Right atrium auricular region (tissue), 2 donors: Measurements from ENCODE around the gene SLC39A6. TPM values are rescaled to one million over a fixed set of nuclear protein-coding genes. Genes with fewer than 3 reads are reported as not detected.

Experiments
- DNase-seq: peaks from one replicate; pipeline ENCODE4 v3.0.0-alpha.2; 2019; ENCODE audit warnings: low spot score
- H3K27ac ChIP-seq, 2 donors: fragments of 200-600 bp; sonication (generic); 1 replicate in 1 of 2; 2 replicates in 1 of 2; pipeline ENCODE4 v1.5.1; 2016 to 2019
- H3K27me3 ChIP-seq, 2 donors: fragments of 200-600 bp; sonication (generic); one replicate each; pipeline versions ENCODE4 v1.5.1 to v1.6.0; 2017 to 2019
- H3K36me3 ChIP-seq: fragments of 200-600 bp; sonication (generic); one replicate; pipeline ENCODE4 v1.5.1; 2016
- H3K4me1 ChIP-seq, 2 donors: fragments of 200-600 bp; sonication (generic); one replicate each; pipeline versions ENCODE4 v1.5.1 to v1.6.0; 2017 to 2019
- H3K4me3 ChIP-seq, 2 donors: fragments of 200-600 bp; sonication (generic); 1 replicate in 1 of 2; 2 replicates in 1 of 2; pipeline ENCODE4 v1.5.1; 2017 to 2019; ENCODE audit warnings: mild to moderate bottlenecking in 1 of 2, moderate library complexity in 1 of 2
- H3K9me3 ChIP-seq, 2 donors: fragments of 200-600 bp; sonication (generic); one replicate each; pipeline ENCODE4 v1.5.1; 2019
- total RNA-seq, 2 donors: library from RNA; depleted of rRNA; stranded (reverse); fragments of >200 nt; gene quantifications; one replicate each; pipeline ENCODE4 v1.1.0, GENCODE V29; 2016
- TF ChIP-seq, protein P1 (sequence below), 2 donors: fragments of 200-600 bp; sonication (generic); IDR thresholded peaks; one replicate each; pipeline ENCODE4 v1.5.1; 2019; ENCODE audit warnings: antibody characterized with exemption in 2 of 2

Gene SLC39A6, protein sequence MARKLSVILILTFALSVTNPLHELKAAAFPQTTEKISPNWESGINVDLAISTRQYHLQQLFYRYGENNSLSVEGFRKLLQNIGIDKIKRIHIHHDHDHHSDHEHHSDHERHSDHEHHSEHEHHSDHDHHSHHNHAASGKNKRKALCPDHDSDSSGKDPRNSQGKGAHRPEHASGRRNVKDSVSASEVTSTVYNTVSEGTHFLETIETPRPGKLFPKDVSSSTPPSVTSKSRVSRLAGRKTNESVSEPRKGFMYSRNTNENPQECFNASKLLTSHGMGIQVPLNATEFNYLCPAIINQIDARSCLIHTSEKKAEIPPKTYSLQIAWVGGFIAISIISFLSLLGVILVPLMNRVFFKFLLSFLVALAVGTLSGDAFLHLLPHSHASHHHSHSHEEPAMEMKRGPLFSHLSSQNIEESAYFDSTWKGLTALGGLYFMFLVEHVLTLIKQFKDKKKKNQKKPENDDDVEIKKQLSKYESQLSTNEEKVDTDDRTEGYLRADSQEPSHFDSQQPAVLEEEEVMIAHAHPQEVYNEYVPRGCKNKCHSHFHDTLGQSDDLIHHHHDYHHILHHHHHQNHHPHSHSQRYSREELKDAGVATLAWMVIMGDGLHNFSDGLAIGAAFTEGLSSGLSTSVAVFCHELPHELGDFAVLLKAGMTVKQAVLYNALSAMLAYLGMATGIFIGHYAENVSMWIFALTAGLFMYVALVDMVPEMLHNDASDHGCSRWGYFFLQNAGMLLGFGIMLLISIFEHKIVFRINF
- total RNA-seq = 10 to 100 TPM; 15.9 to 20.0 TPM

DNA sequence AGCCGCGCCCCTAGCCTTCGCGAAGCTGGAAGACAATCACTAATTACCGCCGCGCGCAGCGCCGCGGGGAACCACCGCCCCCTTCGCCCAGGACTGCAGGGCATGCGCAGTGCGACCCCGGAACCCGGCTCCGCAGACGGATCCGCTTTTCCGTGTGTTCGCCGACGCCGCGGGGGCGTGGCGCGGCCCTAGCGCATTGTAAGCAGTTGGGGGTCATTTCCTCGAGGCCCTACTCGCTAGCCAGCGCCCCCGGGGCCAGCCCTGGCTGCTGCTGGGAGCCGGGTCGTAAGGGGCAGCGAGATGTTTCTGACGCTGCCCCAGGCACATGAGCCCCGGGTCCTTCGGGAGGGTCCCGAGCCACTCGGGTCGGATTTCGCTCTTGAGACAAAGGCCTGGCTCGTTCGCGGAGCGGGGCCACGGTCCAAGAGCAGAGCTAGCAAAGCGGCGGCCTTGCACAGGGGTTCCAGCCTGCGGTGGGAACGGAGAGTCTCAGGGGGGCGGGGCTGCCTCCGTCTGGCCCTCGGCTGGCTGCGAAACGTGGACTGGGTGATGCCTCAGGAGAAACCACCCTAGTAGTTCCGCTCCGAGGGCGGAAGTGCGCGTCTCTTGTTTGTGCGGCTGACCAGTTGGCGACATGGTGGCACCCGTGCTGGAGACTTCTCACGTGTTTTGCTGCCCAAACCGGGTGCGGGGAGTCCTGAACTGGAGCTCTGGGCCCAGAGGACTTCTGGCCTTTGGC, at the start of gene SLC39A6, which contains the start of gene ELP2:
SLC39A6 (minus strand) TSS at position 41 of the 739 bp plus-strand sequence. CDS start 2,333 bp downstream, outside the sequence.
ELP2 (plus strand) TSS at position 600 of the 739 bp plus-strand sequence; CDS start at position 635, 35 bp downstream.
- Histone ChIP-seq H3K4me3 (peak within 1 kb of the TSS; percentile 59 to 83), H3K36me3 (no peaks in the 10 kb centered on the region)
- peak; percentile 98 for DNase-seq

DNA sequence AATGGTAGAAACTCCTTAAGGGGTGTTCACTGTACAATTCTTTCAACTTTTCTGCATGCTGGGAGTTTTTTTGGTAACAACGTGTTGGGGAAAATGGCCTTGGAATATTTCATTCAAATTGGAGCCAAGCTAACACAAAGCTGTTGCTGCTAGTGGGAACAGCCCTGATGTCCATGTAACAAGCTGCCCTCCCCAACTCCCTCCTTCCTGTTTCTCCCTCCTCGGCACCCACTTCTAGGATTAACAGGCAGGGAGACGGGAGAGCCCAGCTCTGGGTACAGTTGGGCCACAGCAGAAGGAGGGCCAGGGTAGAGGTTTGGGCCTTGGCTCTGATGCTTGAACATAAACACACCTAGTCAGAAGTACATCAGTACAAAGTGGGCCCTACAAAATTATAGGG, 48.8 kb upstream of the SLC39A6 start:
- H3K9me3 ChIP-seq = no peaks in the 10 kb centered on the region
- no peak for DNase-seq
- H3K27me3 ChIP-seq = no peaks in the 10 kb centered on the region
- no peak overlapping the region for H3K27ac ChIP-seq
- no peak overlapping the region for H3K4me3 ChIP-seq
- peaks cover 0 to 11% of the 10 kb centered on the region in 2 donors for H3K4me1 ChIP-seq
- peaks cover 29% of the 10 kb centered on the region for H3K36me3 ChIP-seq
- TF ChIP-seq, protein P1, sequence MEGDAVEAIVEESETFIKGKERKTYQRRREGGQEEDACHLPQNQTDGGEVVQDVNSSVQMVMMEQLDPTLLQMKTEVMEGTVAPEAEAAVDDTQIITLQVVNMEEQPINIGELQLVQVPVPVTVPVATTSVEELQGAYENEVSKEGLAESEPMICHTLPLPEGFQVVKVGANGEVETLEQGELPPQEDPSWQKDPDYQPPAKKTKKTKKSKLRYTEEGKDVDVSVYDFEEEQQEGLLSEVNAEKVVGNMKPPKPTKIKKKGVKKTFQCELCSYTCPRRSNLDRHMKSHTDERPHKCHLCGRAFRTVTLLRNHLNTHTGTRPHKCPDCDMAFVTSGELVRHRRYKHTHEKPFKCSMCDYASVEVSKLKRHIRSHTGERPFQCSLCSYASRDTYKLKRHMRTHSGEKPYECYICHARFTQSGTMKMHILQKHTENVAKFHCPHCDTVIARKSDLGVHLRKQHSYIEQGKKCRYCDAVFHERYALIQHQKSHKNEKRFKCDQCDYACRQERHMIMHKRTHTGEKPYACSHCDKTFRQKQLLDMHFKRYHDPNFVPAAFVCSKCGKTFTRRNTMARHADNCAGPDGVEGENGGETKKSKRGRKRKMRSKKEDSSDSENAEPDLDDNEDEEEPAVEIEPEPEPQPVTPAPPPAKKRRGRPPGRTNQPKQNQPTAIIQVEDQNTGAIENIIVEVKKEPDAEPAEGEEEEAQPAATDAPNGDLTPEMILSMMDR (IDR thresholded peaks at IDR 0.05) = no peak

More for the DNA sequence above, at the start of gene SLC39A6, which contains the start of gene ELP2:
- Histone ChIP-seq H3K27me3 (no peaks in the 10 kb centered on the region), H3K27ac (peak within 1 kb of the TSS; percentile 97 to 99), H3K9me3 (no peaks in the 10 kb centered on the region), H3K4me1 (peaks cover 0 to 37% of the 10 kb centered on the region in 2 donors)
- TF ChIP-seq, protein P1 (IDR thresholded peaks at IDR 0.05) = peak in 1 of 2 donors; percentile 19

DNA sequence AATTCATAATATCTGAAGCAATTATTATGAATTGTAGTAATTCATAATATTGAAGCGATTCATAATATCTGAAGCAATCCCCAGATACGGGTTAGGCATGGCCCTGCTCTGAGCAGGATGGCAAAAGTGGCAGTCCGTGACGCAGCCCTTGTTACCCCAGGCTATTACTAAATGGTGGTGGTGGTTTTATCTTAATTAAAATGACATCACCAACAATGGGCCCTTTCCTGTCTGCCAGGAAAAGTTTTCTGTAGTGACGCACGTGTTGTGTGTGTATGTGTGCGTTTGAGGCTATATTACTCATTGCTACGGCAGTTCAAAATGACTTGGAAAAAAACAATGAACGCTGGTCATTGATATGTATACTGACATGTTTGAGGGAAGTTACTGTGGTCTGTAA, 47.6 kb upstream of the SLC39A6 start:
- H3K27me3 ChIP-seq = no peaks in the 10 kb centered on the region
- no peak overlapping the region for H3K4me3 ChIP-seq
- H3K4me1 ChIP-seq = peaks cover 0 to 11% of the 10 kb centered on the region in 2 donors
- peaks cover 41% of the 10 kb centered on the region for H3K36me3 ChIP-seq
- TF ChIP-seq, protein P1 (IDR thresholded peaks at IDR 0.05) = no peak
- DNase-seq = no peak
- no peaks in the 10 kb centered on the region for H3K9me3 ChIP-seq
- H3K27ac ChIP-seq = no peak overlapping the region

DNA sequence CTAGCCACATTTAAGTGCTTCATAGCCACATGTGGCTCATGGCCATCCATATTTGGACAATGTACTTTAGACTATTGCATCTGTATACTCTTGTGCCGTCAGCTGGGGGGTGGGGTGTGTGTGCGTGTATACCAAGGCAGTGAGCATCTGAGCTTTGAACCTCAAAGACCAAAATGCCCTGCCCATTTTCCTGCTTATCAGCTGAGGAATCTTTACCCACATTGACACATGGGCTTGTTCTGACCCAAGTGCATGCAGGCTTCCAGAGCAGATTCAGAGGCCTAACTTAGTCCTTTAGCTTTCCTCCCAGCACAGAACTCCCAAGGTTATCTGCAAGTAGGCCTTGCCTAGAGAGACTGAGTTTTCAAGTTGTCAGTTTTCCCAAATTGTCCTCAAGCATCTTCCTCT, 47.0 kb upstream of the SLC39A6 start:
- H3K27me3 ChIP-seq = no peaks in the 10 kb centered on the region
- DNase-seq = no peak
- no peak overlapping the region for H3K27ac ChIP-seq
- peaks cover 46% of the 10 kb centered on the region for H3K36me3 ChIP-seq
- no peaks in the 10 kb centered on the region for H3K9me3 ChIP-seq
- no peak overlapping the region for H3K4me3 ChIP-seq
- TF ChIP-seq, protein P1 (IDR thresholded peaks at IDR 0.05) = no peak
- peaks cover 0 to 11% of the 10 kb centered on the region in 2 donors for H3K4me1 ChIP-seq

DNA sequence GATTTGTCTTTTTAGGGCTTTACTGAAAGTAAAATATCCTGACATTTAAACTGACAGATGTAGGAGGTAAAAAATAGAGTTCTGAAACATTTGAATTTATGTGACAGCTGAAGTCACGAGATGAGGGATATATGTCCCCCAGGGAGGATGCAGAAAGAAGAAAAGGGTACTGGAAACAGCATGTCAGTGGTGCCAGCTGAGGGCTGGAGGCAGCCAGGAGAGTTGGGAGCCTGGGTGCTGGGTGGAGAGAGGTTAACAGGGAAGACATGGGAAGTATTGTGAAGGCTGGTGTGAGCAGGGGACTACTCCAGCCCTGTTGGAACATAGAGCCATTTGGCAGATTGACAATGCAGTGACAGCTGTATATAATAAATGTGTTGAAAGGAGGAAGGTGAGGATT, 46.3 kb upstream of the SLC39A6 start:
- Histone ChIP-seq H3K27me3 (no peaks in the 10 kb centered on the region), H3K9me3 (no peaks in the 10 kb centered on the region), H3K27ac (no peak overlapping the region), H3K4me1 (peaks cover 0 to 11% of the 10 kb centered on the region in 2 donors), H3K36me3 (peaks cover 52% of the 10 kb centered on the region), H3K4me3 (no peak overlapping the region)
- TF ChIP-seq, protein P1 (IDR thresholded peaks at IDR 0.05) = no peak
- no peak for DNase-seq
